GM19023 (cell line): ENCODE results near the gene GPR179.

Source experiments
- ATAC-seq: cut with Tn5 transposase; IDR thresholded peaks from one replicate; pipeline ENCODE4 v1.9.1; 2021; ENCODE audit warnings: mild to moderate bottlenecking, moderate library complexity; ENCODE audit not compliant: unreplicated experiment

Gene GPR179

DNA sequence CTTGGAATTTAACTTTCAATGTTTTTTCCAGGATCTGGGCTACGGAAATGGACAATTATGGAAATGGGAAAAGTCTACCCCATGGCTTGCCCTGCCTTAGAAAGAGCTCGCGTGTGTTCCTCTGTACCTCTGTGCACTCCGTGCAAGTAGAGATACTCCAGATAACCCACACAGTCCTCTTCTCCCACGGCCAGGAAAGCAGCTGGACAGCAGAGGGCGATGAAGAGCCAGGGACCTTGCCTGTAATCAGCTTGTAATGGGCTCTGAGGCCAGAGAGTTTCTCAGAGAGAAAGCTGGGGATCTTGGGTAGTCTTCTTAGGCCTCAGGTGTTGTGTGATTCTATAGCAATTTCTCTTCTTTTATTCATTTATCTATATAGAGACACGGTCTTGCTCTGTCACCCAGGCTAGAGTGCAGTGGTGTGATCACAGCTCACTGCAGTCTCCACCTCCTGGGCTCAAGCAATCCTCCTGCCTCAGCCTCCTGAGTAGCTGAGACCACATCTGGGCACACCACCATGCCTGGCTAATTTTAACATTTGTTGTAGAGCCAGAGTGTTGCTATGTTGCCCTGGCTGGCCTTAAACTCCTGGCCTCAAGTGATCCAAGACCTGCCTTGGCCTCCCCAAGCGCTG lies 5.5 kb upstream of the GPR179 start:
- ATAC-seq = no peak

DNA sequence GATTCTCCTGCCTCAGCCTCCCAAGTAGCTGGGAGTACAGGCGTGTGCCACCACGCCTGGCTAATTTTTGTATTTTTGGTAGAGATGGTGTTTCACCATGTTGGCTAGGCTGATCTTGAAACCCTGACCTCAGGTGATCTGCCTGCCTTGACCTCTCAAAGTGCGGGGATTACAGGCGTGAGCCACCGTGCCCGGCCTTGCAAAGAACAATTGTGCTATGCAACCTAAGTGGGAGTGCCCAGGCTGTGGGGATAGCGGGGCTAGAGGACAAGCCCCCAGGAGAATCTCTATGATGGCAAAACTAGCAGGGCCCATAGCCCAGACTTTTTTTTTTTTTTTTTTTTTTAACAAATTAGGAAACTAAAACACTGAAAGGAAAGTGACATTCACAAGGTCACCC lies 2.0 kb upstream of the GPR179 start:
- no peak for ATAC-seq

DNA sequence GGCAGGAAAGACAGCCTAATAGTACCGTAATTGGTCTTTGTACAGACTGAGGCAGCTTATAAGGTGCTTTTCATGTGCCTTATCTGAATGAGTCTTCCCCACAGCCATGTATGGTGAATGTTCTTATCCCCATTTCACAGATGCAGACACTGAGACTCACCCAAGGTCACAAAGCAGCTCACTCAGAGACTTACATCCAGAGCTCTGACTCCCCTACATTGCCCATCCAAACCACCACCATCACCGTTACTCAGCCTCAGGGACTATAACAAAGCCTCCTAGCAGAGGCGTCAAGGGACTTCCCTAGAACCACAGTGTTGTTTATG lies 627 bp upstream of the GPR179 start:
- ATAC-seq = no peak

GRCh38 chr17:38342886-38343607 lies 709 bp downstream of the GPR179 start:
- ATAC-seq = no peak

- no peak for ATAC-seq
Measured at GRCh38 chr17:38341035-38341721, 2.6 kb downstream of the GPR179 start.

DNA sequence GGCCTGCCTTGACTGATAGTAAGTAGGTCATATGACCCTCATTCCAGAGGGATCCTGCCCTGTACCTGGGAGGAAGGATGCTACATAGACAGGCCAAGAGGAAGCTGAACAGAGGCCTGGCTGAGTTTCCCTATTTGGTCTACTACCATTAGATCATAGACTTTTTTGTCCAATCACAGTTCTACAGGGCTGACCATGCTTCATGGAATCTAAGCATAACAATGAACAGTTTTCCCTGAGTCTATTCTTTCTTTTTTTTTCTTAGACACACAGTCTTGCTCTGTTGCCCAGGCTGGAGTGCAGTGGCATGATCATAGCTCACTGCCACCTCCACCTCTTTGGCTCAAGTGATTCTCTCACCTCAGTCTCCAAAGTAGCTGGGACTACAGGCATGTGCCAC lies 3.9 kb downstream of the GPR179 start:
- no peak for ATAC-seq

DNA sequence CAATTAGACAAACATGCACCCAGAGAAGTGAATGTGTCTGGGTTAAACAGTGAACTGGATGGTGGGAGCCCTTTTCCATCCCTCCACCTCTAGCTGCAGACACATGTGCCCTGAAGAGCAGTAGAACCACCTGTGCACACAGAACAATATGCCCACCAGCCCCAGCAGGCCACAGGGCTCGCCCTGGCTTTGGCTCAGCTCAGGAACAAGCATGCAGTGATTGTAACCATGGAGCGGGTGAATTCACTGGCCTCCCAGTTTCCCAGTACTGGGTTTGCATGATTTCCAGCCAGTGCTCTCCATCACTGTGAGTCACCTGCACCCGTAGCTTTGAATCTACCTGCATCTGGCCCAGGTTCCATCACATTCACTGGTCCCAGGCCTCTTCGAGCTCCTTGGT lies 5.2 kb downstream of the GPR179 start:
- ATAC-seq = no peak

GRCh38 chr17:38338053-38338452 lies 5.7 kb downstream of the GPR179 start:
- no peak for ATAC-seq

DNA sequence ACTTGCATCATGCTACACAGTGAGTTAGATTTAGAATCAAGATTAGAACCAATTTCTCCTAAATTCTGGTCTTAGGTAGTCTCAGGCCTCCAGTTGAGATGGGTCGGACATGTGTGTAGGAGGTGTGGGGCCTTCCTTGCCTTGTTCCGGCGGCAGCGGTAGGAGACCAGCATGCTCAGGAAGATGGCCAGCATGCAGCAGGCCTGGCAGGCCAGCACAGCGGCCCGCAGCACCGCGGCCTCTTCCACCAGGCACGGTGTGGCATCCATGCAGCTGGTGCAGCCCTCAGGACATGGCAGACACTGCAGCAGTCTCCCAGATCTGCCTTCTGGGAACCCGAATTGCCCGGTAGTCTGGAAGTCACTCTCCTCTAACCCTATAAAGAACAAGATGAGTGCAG lies 6.9 kb downstream of the GPR179 start:
- ATAC-seq = no peak

- ATAC-seq = no peak
Measured at GRCh38 chr17:38334480-38335364, 9.0 kb downstream of the GPR179 start.

DNA sequence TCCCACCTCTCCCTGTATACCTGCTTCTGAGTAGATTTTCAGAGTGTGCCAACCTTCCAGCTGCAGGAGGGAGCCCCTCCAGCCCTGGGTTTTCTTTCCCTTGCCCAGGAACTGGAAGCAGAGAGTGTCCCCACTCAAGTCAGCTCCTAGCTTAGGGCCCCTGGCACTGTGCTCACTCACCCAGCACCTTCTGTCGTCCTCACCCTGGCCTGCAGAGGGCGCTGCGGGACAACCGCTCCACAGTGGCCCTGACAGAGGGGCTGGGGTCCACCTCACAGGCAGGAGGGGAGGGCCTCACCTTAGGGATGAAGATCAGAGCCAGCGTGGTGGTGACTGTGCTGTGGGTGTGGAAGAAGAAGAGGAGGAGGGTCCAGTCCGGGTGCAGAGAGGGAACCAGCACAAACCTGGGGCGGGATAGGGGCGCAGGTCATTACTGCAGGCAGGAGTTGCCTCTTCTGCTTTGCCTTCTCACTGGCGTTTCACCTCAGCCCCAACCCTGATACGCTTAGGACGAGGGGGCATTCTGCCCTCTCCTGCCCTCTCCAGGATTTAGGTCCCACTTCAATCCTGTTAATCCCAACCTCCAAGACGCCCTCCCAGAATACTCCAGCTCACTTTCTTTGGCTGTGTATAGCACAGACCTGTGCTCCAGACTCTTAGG lies 10.0 kb downstream of the GPR179 start:
- no peak for ATAC-seq

GRCh38 chr17:38332735-38333134 lies 11.0 kb downstream of the GPR179 start:
- ATAC-seq = no peak

- no peak for ATAC-seq
Measured at GRCh38 chr17:38330941-38331411, 12.8 kb downstream of the GPR179 start.

DNA sequence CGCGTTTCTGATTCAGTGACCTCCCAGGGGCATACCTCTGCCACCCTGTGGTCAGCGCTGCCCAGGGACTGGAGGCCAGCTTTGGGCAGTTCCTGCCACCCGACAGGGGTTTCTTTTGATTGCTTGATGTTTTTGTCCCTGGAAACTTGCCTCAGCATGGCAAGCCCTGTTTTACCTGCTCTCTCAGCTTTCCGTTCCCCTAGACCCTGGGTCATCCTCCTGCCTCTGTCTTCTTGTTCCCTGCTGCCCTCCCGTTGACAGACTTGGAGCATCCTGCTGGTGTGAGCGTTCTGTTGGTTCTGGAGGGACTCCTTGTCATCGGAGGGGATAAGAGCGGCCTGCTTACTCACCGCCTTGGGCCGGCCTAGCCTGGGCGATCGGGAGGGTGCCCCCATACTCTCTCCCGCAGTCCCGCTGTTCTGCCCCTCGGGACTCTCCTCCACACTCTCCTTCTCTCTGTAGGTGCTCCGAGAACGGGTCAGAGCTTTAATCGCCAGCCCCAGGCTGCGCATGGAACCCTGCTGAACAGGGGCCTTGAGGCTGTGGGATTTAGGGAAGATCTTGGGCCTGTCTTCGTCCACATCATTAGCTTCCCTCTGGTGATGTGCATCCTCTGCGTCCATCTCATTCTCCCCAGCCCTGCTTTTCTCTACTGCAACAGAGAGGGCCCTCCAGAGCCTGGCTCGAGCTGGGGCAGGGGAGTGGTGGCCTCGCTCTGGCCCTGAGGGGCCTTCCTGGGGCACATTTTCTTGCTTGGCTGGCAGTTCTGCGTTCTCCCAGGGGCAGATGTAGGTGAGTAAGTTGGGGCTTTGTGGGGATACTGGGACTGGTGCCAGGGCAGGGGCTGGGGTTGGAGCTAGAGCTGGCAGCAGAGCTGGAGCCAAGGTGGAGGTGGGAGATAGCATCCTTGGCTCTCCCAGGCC lies 13.7 kb downstream of the GPR179 start:
- no peak for ATAC-seq

GRCh38 chr17:38329284-38329683 lies 14.5 kb downstream of the GPR179 start:
- ATAC-seq = no peak

DNA sequence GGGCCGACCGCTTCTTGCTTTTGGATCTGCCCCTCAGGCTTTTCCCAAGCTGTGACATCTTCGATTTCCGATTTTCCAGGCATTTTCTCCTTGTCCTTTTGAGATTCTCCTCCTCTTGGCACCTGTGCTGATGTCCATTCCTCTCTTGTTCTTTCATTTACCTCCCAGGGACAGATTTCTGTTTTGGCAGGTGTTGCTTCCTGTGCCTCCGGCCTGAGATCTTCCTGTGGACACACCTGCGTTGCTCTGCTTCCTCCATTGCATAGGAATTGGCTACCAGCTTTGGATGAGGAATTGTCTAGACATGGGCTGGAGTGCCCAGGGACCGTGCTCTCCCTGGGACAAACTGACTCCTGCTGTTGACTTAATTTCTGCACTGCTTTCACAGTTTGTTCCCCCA lies 15.1 kb downstream of the GPR179 start:
- ATAC-seq = no peak

- ATAC-seq = no peak
Measured at GRCh38 chr17:38327936-38328335, 15.8 kb downstream of the GPR179 start.

DNA sequence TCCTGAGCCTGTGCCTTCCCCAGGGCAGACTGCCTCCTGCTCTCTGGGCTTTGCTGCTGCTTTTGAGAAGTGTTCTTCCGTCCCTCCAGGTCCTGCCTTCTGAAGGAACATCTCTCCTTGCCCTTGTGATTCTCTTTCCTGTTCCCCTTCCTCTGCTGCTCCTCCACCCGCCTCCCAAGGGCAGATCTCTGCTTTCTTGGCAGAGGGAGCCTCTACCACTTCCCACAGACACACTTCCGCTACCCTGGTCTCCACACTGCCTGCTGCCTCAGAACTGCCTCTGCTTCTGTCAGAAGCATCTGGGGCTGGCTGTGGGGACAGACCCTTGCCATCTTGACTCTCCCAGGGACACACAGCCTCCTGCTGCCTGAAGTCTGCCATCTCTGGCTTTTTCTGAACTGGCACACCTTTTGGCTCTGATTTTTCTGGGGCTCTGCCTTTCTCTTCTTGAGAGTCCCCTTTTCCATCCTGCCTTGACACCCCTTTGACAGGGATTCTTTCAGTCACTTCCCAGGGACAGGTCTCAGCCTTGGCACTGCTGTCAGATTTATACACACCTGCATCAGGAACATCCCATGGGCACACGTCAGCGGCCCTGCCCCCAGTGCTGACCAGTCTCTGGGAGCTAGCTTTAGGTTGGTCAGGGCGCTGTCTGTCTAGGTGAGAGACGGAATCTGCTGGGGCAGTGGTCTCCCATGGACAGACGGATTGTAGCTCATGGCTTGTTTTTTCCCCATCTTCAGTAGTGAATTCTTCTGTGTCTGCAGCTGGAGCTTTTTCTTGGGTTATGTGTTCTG lies 16.6 kb downstream of the GPR179 start:
- ATAC-seq = no peak
